GM12891 (cell line): ENCODE results near the gene CCDC18.

Source experiments
- PAX5 ChIP-seq: IDR thresholded peaks from 2 replicates; pipeline ENCODE4 v1.6.1; 2011; ENCODE audit warnings: low read length, moderate library complexity, mild to moderate bottlenecking; ENCODE audit not compliant: insufficient read depth, severe bottlenecking
- POLR2A ChIP-seq: IDR thresholded peaks from 2 replicates; pipeline ENCODE4 v1.6.1; 2011; ENCODE audit warnings: low read depth, low read length, control low read depth
- POLR2AphosphoS5 ChIP-seq: IDR thresholded peaks from 2 replicates; pipeline ENCODE4 v1.6.1; 2011; ENCODE audit warnings: low read depth, low read length, control low read depth
- POU2F2 ChIP-seq: IDR thresholded peaks from 2 replicates; pipeline ENCODE4 v1.6.1; 2011; ENCODE audit warnings: low read depth, mild to moderate bottlenecking, control low read depth, low read length, moderate library complexity
- TAF1 ChIP-seq: IDR thresholded peaks from 2 replicates; pipeline ENCODE4 v1.6.1; 2011; ENCODE audit warnings: low read depth, low read length, control low read depth

- TF ChIP-seq POLR2A (no peak), TAF1 (no peak), POU2F2 (no peak), POLR2AphosphoS5 (no peak), PAX5 (no peak)
Measured at GRCh38 chr1:93244298-93245069, 64.0 kb downstream of the CCDC18 start.
